ENCODE data around the gene LHX4.

LHX4 gene

DNA sequence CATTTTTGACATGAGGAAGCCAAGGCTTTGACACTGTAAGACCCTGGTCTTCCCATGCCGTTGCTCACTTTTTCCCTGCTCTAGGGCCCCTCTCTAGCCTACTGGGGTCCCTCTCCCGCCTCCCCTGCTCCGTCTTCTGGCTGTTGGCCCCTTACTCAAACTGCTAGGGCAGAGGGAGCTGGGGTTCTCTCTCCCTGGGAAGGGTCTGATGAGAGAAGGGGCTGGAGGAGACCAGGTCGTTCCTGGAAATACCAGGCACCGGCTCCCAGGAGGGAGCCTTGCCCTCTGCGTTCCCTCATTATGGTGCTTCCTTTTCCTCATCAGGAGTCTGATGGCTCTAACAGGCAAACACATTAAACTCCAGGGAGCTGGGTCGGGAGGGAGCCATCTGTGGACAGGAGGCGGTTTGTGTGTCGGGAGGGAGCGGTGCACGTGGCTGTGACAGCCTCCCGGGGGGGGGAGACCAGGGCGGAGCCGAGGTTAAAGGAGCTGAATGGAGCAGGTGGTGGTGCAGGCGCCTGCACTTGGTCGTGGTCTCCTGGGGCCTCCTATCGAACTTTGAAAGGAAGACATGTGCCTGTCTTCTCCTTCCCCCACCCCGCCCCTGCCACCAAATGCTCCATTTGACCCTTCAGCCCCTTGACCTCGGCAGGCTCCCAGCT lies 35.4 kb upstream of the LHX4 start:
- no peak for DNase-seq
- Histone ChIP-seq H2BK120ac (ENCODE audit: low read depth, low read length) (no peak overlapping the region), H3K79me1 (ENCODE audit: low read length) (no peaks in the 10 kb centered on the region), H3K23ac (ENCODE audit: low read length) (no peak overlapping the region), H3K4me3 (ENCODE audit: low read length) (no peak overlapping the region), H3K4me2 (ENCODE audit: low read length) (no peak overlapping the region), H4K5ac (ENCODE audit: low read length) (no peak overlapping the region), H2BK5ac (ENCODE audit: low read length) (no peak overlapping the region), H3K4ac (ENCODE audit: low read depth, low read length) (no peak overlapping the region), H3K18ac (ENCODE audit: low read length) (no peak overlapping the region), H2AK5ac (ENCODE audit: low read length) (no peak overlapping the region), H2BK15ac (replicated peaks; ENCODE audit: low read depth) (no peak overlapping the region), H3K27me3 (ENCODE audit: insufficient read depth, low read length, poor library complexity) (no peaks in the 10 kb centered on the region), H4K8ac (ENCODE audit: low read depth, low read length) (no peak overlapping the region), H3K4me1 (ENCODE audit: control insufficient read depth, low read depth, low read length) (no peaks in the 10 kb centered on the region), H3K27ac (ENCODE audit: low read depth, low read length) (no peak overlapping the region), H3K36me3 (ENCODE audit: control insufficient read depth, insufficient read depth, low read length) (no peaks in the 10 kb centered on the region), H3K79me2 (ENCODE audit: control insufficient read depth, insufficient read depth, low read length) (no peaks in the 10 kb centered on the region), H3K9ac (ENCODE audit: low read length) (no peak overlapping the region), H3K56ac (ENCODE audit: low read length) (no peak overlapping the region)
- no CpG with 5 or more reads among the region's 19 CpGs for WGBS (ENCODE audit: extremely low coverage, insufficient coverage, low lambda C conversion rate)

DNA sequence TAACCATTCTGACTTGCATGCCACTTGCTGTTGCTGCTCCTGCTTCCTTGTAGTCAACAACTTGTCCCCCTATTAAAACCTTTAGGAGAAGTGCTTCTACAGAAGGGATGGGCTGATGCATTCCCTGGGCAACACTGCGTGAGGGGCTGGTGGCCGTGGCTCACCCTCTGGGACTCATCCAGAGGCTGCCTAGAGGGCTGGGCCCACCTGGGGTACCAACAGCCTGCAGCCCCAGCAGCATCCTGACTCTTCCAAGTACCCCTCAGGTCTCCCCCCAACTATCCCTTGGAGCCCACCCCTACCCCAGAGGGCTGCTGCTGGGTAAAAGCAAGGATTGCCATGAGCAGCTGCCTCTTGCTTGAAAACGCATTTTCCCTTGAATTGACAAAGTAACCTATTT lies 34.7 kb upstream of the LHX4 start:
- Histone ChIP-seq H3K23ac (ENCODE audit: low read length) (no peak overlapping the region), H2AK5ac (ENCODE audit: low read length) (no peak overlapping the region), H4K8ac (ENCODE audit: low read depth, low read length) (no peak overlapping the region), H3K36me3 (ENCODE audit: control insufficient read depth, insufficient read depth, low read length) (no peaks in the 10 kb centered on the region), H3K18ac (ENCODE audit: low read length) (no peak overlapping the region), H3K9ac (ENCODE audit: low read length) (no peak overlapping the region), H3K4me1 (ENCODE audit: control insufficient read depth, low read depth, low read length) (no peaks in the 10 kb centered on the region), H3K27me3 (ENCODE audit: insufficient read depth, low read length, poor library complexity) (no peaks in the 10 kb centered on the region), H3K27ac (ENCODE audit: low read depth, low read length) (no peak overlapping the region), H2BK120ac (ENCODE audit: low read depth, low read length) (no peak overlapping the region), H2BK5ac (ENCODE audit: low read length) (no peak overlapping the region), H3K79me1 (ENCODE audit: low read length) (no peaks in the 10 kb centered on the region), H3K79me2 (ENCODE audit: control insufficient read depth, insufficient read depth, low read length) (no peaks in the 10 kb centered on the region), H3K56ac (ENCODE audit: low read length) (no peak overlapping the region), H3K4me3 (ENCODE audit: low read length) (no peak overlapping the region), H3K4ac (ENCODE audit: low read depth, low read length) (no peak overlapping the region), H2BK15ac (replicated peaks; ENCODE audit: low read depth) (no peak overlapping the region), H4K5ac (ENCODE audit: low read length) (no peak overlapping the region), H3K4me2 (ENCODE audit: low read length) (no peak overlapping the region)
- no CpG with 5 or more reads among the region's 3 CpGs for WGBS (ENCODE audit: extremely low coverage, insufficient coverage, low lambda C conversion rate)
- DNase-seq, result no peak

DNA sequence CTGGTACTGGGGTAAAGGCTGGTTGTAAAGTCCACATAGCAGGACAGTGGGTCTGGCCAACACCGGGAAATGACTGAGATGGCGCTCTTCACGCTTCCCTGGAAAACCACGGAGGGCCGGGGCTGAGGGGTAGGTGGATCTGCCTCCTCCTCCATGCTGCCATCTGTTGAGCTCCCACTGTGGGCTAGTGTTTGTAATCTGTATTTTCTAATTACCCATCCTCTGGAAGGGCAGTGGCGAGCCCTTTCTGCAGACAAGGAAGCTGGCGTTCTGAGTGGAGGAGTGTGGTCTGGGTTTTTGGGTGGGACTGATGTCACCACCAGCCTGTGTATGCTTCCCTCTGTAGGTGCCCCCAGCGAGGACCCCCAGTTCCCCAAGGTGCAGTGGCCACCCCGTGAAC lies 34.1 kb upstream of the LHX4 start:
- H3K18ac ChIP-seq (ENCODE audit: low read length), result no peak overlapping the region
- no peak overlapping the region for H3K56ac ChIP-seq (ENCODE audit: low read length)
- H2BK15ac ChIP-seq (replicated peaks; ENCODE audit: low read depth), result no peak overlapping the region
- no peaks in the 10 kb centered on the region for H3K4me1 ChIP-seq (ENCODE audit: control insufficient read depth, low read depth, low read length)
- DNase-seq, result no peak
- no peaks in the 10 kb centered on the region for H3K79me1 ChIP-seq (ENCODE audit: low read length)
- H4K5ac ChIP-seq (ENCODE audit: low read length), result no peak overlapping the region
- H2AK5ac ChIP-seq (ENCODE audit: low read length), result no peak overlapping the region
- no CpG with 5 or more reads among the region's 9 CpGs for WGBS (ENCODE audit: extremely low coverage, insufficient coverage, low lambda C conversion rate)
- H4K8ac ChIP-seq (ENCODE audit: low read depth, low read length), result no peak overlapping the region
- H3K4me2 ChIP-seq (ENCODE audit: low read length), result no peak overlapping the region
- H3K23ac ChIP-seq (ENCODE audit: low read length), result no peak overlapping the region
- no peaks in the 10 kb centered on the region for H3K36me3 ChIP-seq (ENCODE audit: control insufficient read depth, insufficient read depth, low read length)
- H3K27ac ChIP-seq (ENCODE audit: low read depth, low read length), result no peak overlapping the region
- H3K27me3 ChIP-seq (ENCODE audit: insufficient read depth, low read length, poor library complexity), result no peaks in the 10 kb centered on the region
- H3K4ac ChIP-seq (ENCODE audit: low read depth, low read length), result no peak overlapping the region
- H3K9ac ChIP-seq (ENCODE audit: low read length), result no peak overlapping the region
- no peaks in the 10 kb centered on the region for H3K79me2 ChIP-seq (ENCODE audit: control insufficient read depth, insufficient read depth, low read length)
- H2BK120ac ChIP-seq (ENCODE audit: low read depth, low read length), result no peak overlapping the region
- H3K4me3 ChIP-seq (ENCODE audit: low read length), result no peak overlapping the region
- no peak overlapping the region for H2BK5ac ChIP-seq (ENCODE audit: low read length)

DNA sequence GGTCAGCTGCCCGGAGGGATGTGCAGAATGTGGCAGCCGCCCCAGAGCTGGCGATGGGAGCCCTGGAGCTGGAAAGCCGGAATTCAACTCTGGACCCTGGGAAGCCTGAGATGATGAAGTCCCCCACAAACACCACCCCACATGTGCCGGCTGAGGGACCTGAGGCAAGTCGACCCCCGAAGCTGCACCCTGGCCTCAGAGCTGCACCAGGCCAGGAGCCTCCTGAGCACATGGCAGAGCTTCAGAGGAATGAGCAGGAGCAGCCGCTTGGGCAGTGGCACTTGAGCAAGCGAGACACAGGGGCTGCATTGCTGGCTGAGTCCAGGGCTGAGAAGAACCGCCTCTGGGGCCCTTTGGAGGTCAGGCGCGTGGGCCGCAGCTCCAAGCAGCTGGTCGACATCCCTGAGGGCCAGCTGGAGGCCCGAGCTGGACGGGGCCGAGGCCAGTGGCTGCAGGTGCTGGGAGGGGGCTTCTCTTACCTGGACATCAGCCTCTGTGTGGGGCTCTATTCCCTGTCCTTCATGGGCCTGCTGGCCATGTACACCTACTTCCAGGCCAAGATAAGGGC lies 33.5 kb upstream of the LHX4 start:
- Histone ChIP-seq H3K79me2 (ENCODE audit: control insufficient read depth, insufficient read depth, low read length) (no peaks in the 10 kb centered on the region), H4K8ac (ENCODE audit: low read depth, low read length) (no peak overlapping the region), H4K5ac (ENCODE audit: low read length) (no peak overlapping the region), H3K27ac (ENCODE audit: low read depth, low read length) (no peak overlapping the region), H3K9ac (ENCODE audit: low read length) (no peak overlapping the region), H3K4me2 (ENCODE audit: low read length) (no peak overlapping the region), H3K79me1 (ENCODE audit: low read length) (no peaks in the 10 kb centered on the region), H3K4me1 (ENCODE audit: control insufficient read depth, low read depth, low read length) (no peaks in the 10 kb centered on the region), H2BK15ac (replicated peaks; ENCODE audit: low read depth) (no peak overlapping the region), H3K27me3 (ENCODE audit: insufficient read depth, low read length, poor library complexity) (no peaks in the 10 kb centered on the region), H3K23ac (ENCODE audit: low read length) (no peak overlapping the region), H3K36me3 (ENCODE audit: control insufficient read depth, insufficient read depth, low read length) (no peaks in the 10 kb centered on the region), H2AK5ac (ENCODE audit: low read length) (no peak overlapping the region), H3K4me3 (ENCODE audit: low read length) (no peak overlapping the region), H3K56ac (ENCODE audit: low read length) (no peak overlapping the region), H2BK120ac (ENCODE audit: low read depth, low read length) (no peak overlapping the region), H3K18ac (ENCODE audit: low read length) (no peak overlapping the region), H2BK5ac (ENCODE audit: low read length) (no peak overlapping the region), H3K4ac (ENCODE audit: low read depth, low read length) (no peak overlapping the region)
- DNase-seq, result no peak
- WGBS (ENCODE audit: extremely low coverage, insufficient coverage, low lambda C conversion rate), result no CpG with 5 or more reads among the region's 17 CpGs

DNA sequence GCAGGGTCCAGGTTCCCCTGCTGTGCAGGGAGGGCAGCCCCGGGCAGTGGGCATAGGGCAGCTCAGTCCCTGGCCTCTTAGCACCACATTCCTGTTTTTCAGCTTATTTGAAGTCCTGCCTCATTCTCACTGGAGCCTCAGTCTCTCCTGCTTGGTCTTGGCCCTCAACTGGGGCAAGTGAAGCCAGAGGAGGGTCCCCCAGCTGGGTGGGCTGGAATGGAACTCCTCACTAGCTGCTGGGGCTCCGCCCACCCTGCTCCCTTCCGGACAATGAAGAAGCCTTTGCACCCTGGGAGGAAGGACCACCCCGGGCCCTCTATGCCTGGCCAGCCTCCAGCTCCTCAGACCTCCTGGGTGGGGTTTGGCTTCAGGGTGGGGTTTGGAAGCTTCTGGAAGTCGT lies 32.8 kb upstream of the LHX4 start:
- no peak overlapping the region for H2AK5ac ChIP-seq (ENCODE audit: low read length)
- H2BK15ac ChIP-seq (replicated peaks; ENCODE audit: low read depth), result no peak overlapping the region
- no peak overlapping the region for H4K8ac ChIP-seq (ENCODE audit: low read depth, low read length)
- H3K79me2 ChIP-seq (ENCODE audit: control insufficient read depth, insufficient read depth, low read length), result no peaks in the 10 kb centered on the region
- no peak overlapping the region for H3K27ac ChIP-seq (ENCODE audit: low read depth, low read length)
- H3K9ac ChIP-seq (ENCODE audit: low read length), result no peak overlapping the region
- H3K23ac ChIP-seq (ENCODE audit: low read length), result no peak overlapping the region
- H3K56ac ChIP-seq (ENCODE audit: low read length), result no peak overlapping the region
- H2BK5ac ChIP-seq (ENCODE audit: low read length), result no peak overlapping the region
- no peaks in the 10 kb centered on the region for H3K79me1 ChIP-seq (ENCODE audit: low read length)
- no peak overlapping the region for H3K4ac ChIP-seq (ENCODE audit: low read depth, low read length)
- DNase-seq, result no peak
- no peak overlapping the region for H4K5ac ChIP-seq (ENCODE audit: low read length)
- no peak overlapping the region for H3K18ac ChIP-seq (ENCODE audit: low read length)
- WGBS (ENCODE audit: extremely low coverage, insufficient coverage, low lambda C conversion rate), result no CpG with 5 or more reads among the region's 5 CpGs
- H3K4me1 ChIP-seq (ENCODE audit: control insufficient read depth, low read depth, low read length), result no peaks in the 10 kb centered on the region
- no peaks in the 10 kb centered on the region for H3K27me3 ChIP-seq (ENCODE audit: insufficient read depth, low read length, poor library complexity)
- no peak overlapping the region for H3K4me3 ChIP-seq (ENCODE audit: low read length)
- H3K36me3 ChIP-seq (ENCODE audit: control insufficient read depth, insufficient read depth, low read length), result no peaks in the 10 kb centered on the region
- no peak overlapping the region for H2BK120ac ChIP-seq (ENCODE audit: low read depth, low read length)
- no peak overlapping the region for H3K4me2 ChIP-seq (ENCODE audit: low read length)

DNA sequence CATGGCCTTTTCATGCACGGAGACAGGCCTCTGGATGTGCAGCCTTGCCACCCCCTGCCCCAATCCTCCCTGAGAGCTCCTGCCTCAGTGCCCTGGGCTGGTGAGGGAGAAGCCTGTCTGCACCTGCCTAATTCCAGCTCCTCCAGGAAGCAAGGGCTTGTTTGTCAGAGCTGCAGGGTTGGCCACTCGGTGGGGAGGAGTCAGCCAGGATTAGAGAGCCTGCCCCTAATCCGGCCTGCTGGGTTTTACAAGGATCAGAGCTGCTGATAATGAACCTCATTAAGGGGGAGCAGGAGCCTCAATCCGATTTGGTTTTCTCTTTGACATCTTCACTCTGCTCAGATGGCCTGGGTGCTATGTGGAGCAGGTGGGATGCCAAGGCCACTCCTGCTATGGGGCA lies 31.9 kb upstream of the LHX4 start:
- Histone ChIP-seq H4K8ac (ENCODE audit: low read depth, low read length) (no peak overlapping the region), H3K4me1 (ENCODE audit: control insufficient read depth, low read depth, low read length) (no peaks in the 10 kb centered on the region), H3K27me3 (ENCODE audit: insufficient read depth, low read length, poor library complexity) (no peaks in the 10 kb centered on the region), H2BK15ac (replicated peaks; ENCODE audit: low read depth) (no peak overlapping the region), H3K23ac (ENCODE audit: low read length) (no peak overlapping the region), H3K56ac (ENCODE audit: low read length) (no peak overlapping the region), H4K5ac (ENCODE audit: low read length) (no peak overlapping the region), H3K79me1 (ENCODE audit: low read length) (no peaks in the 10 kb centered on the region), H3K4me3 (ENCODE audit: low read length) (no peak overlapping the region), H3K27ac (ENCODE audit: low read depth, low read length) (no peak overlapping the region), H3K4me2 (ENCODE audit: low read length) (no peak overlapping the region), H3K79me2 (ENCODE audit: control insufficient read depth, insufficient read depth, low read length) (no peaks in the 10 kb centered on the region), H3K4ac (ENCODE audit: low read depth, low read length) (no peak overlapping the region), H3K9ac (ENCODE audit: low read length) (no peak overlapping the region), H2AK5ac (ENCODE audit: low read length) (no peak overlapping the region), H2BK5ac (ENCODE audit: low read length) (no peak overlapping the region), H2BK120ac (ENCODE audit: low read depth, low read length) (no peak overlapping the region), H3K36me3 (ENCODE audit: control insufficient read depth, insufficient read depth, low read length) (no peaks in the 10 kb centered on the region), H3K18ac (ENCODE audit: low read length) (no peak overlapping the region)
- WGBS (ENCODE audit: extremely low coverage, insufficient coverage, low lambda C conversion rate), result no CpG with 5 or more reads among the region's 4 CpGs
- DNase-seq, result peak; percentile 22

Measured in mesendoderm (in vitro differentiated cells).